ENCODE measurements around the gene HIPK2.

The HIPK2 gene

GRCh38 chr7:139566736-139567646 is 210.8 kb downstream of the HIPK2 start:
- Histone ChIP-seq H3K9ac (ENCODE audit: low read depth in 1 of 2, low read length in 2 of 2) (no peak overlapping the region), H3K27ac (ENCODE audit: low read depth in 2 of 2, low read length in 2 of 2) (no peak overlapping the region), H3K4me3 (ENCODE audit: low read length in 2 of 2) (no peak overlapping the region), H3K36me3 (ENCODE audit: control insufficient read depth in 2 of 2, insufficient read depth in 2 of 2, low read length in 2 of 2) (peaks cover 0 to 3% of the 10 kb centered on the region in 2 donors), H3K27me3 (ENCODE audit: control insufficient read depth in 2 of 2, insufficient read depth in 2 of 2, low read length in 2 of 2) (no peaks in the 10 kb centered on the region), H3K4me1 (ENCODE audit: control insufficient read depth in 2 of 2, insufficient read depth in 2 of 2, low read length in 2 of 2) (no peaks in the 10 kb centered on the region), H3K9me3 (ENCODE audit: control insufficient read depth in 2 of 2, low read length in 2 of 2) (no peaks in the 10 kb centered on the region)

DNA sequence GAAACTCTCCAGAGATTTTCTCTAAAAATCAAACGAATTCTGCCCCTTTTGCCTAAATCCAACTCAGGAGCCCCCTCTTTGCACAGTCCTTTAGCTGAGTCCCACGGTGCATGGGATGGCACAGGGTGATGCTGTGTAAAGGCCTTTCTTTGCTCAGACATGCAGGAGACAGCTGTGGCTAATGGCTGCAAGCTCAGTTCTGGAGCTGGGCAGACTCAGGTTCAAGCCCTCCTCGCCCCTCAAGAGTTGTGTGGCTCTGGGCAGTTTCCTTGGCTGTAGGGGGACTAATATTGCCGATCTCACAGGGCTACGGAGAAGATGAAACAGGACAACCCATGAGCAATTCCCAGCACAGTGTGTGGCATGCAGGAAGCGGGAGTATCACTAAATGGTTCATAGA is 211.7 kb downstream of the HIPK2 start:
- Histone ChIP-seq H3K9ac (ENCODE audit: low read depth in 1 of 2, low read length in 2 of 2) (no peak overlapping the region), H3K4me1 (ENCODE audit: control insufficient read depth in 2 of 2, insufficient read depth in 2 of 2, low read length in 2 of 2) (no peaks in the 10 kb centered on the region), H3K27ac (ENCODE audit: low read depth in 2 of 2, low read length in 2 of 2) (no peak overlapping the region), H3K27me3 (ENCODE audit: control insufficient read depth in 2 of 2, insufficient read depth in 2 of 2, low read length in 2 of 2) (no peaks in the 10 kb centered on the region), H3K9me3 (ENCODE audit: control insufficient read depth in 2 of 2, low read length in 2 of 2) (no peaks in the 10 kb centered on the region), H3K4me3 (ENCODE audit: low read length in 2 of 2) (no peak overlapping the region), H3K36me3 (ENCODE audit: control insufficient read depth in 2 of 2, insufficient read depth in 2 of 2, low read length in 2 of 2) (no peaks in the 10 kb centered on the region)

DNA sequence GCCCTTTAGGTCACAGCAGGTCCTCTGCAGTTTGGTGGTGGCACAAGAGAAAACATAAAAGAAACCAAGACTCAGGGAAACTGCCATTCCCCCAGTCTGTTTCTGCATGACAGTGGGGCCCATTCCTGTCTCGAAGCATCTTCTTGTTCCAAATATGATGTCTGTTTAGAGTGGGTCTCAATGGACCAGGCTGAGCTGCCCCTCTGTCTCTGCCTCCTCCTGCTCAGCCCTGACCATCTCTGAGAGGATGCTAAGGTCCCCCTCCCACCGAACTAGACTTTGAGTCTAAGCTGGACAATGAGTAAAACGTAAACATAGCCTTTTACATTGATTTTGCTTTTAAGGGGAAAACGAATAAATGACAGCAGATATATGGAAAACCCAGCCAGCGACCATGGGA is 213.9 kb downstream of the HIPK2 start:
- H3K4me1 ChIP-seq (ENCODE audit: control insufficient read depth in 2 of 2, insufficient read depth in 2 of 2, low read length in 2 of 2), result peaks cover 0 to 2% of the 10 kb centered on the region in 2 donors
- H3K27ac ChIP-seq (ENCODE audit: low read depth in 2 of 2, low read length in 2 of 2), result no peak overlapping the region
- no peaks in the 10 kb centered on the region for H3K36me3 ChIP-seq (ENCODE audit: control insufficient read depth in 2 of 2, insufficient read depth in 2 of 2, low read length in 2 of 2)

DNA sequence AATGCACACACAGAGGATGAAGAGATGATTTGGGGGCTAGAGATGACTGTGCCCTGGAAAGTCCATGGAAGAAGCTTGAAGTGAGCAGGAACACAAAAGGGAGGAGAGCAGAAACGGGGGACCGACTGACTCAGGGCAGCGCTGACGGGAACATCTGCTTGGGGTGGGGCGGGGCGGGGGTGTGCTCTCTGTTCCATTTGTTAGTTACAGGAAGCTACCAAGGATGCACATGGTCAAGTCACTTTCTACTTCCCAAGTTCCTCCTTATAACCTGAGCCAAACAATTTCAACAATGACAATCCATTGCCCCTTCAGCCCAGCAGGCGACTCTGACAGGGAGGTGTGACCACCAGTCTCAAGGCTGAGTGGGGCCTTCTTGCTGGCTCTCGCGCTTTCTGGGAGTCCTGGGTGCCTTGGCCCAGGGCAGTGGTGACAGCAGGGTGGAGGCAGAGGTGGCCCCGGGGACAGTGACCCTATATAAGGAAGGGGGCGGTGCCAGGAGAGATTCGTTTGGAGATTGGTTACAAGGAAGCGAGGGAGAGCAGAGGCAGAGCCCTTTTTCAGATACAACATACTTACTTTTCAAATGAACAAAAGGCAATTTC is 214.7 kb downstream of the HIPK2 start:
- Histone ChIP-seq H3K9ac (ENCODE audit: low read depth in 1 of 2, low read length in 2 of 2) (no peak overlapping the region), H3K4me3 (ENCODE audit: low read length in 2 of 2) (no peak overlapping the region), H3K27ac (ENCODE audit: low read depth in 2 of 2, low read length in 2 of 2) (no peak overlapping the region), H3K27me3 (ENCODE audit: control insufficient read depth in 2 of 2, insufficient read depth in 2 of 2, low read length in 2 of 2) (no peaks in the 10 kb centered on the region), H3K4me1 (ENCODE audit: control insufficient read depth in 2 of 2, insufficient read depth in 2 of 2, low read length in 2 of 2) (peaks cover under 1 to 2% of the 10 kb centered on the region in 2 donors), H3K9me3 (ENCODE audit: control insufficient read depth in 2 of 2, low read length in 2 of 2) (no peaks in the 10 kb centered on the region), H3K36me3 (ENCODE audit: control insufficient read depth in 2 of 2, insufficient read depth in 2 of 2, low read length in 2 of 2) (no peaks in the 10 kb centered on the region)

More for the DNA sequence above, 213.9 kb downstream of the HIPK2 start:
- H3K9me3 ChIP-seq (ENCODE audit: control insufficient read depth in 2 of 2, low read length in 2 of 2), result no peaks in the 10 kb centered on the region
- no peak overlapping the region for H3K4me3 ChIP-seq (ENCODE audit: low read length in 2 of 2)
- H3K9ac ChIP-seq (ENCODE audit: low read depth in 1 of 2, low read length in 2 of 2), result no peak overlapping the region
- no peaks in the 10 kb centered on the region for H3K27me3 ChIP-seq (ENCODE audit: control insufficient read depth in 2 of 2, insufficient read depth in 2 of 2, low read length in 2 of 2)

GRCh38 chr7:139562491-139562890 is 215.3 kb downstream of the HIPK2 start:
- H3K9me3 ChIP-seq (ENCODE audit: control insufficient read depth in 2 of 2, low read length in 2 of 2), result no peaks in the 10 kb centered on the region
- H3K27me3 ChIP-seq (ENCODE audit: control insufficient read depth in 2 of 2, insufficient read depth in 2 of 2, low read length in 2 of 2), result no peaks in the 10 kb centered on the region
- H3K9ac ChIP-seq (ENCODE audit: low read depth in 1 of 2, low read length in 2 of 2), result no peak overlapping the region
- H3K36me3 ChIP-seq (ENCODE audit: control insufficient read depth in 2 of 2, insufficient read depth in 2 of 2, low read length in 2 of 2), result no peaks in the 10 kb centered on the region
- H3K27ac ChIP-seq (ENCODE audit: low read depth in 2 of 2, low read length in 2 of 2), result no peak overlapping the region
- H3K4me1 ChIP-seq (ENCODE audit: control insufficient read depth in 2 of 2, insufficient read depth in 2 of 2, low read length in 2 of 2), result peaks cover 4 to 6% of the 10 kb centered on the region in 2 donors
- no peak overlapping the region for H3K4me3 ChIP-seq (ENCODE audit: low read length in 2 of 2)

GRCh38 chr7:139560678-139561077 is 217.1 kb downstream of the HIPK2 start:
- Histone ChIP-seq H3K9ac (ENCODE audit: low read depth in 1 of 2, low read length in 2 of 2) (no peak overlapping the region), H3K27me3 (ENCODE audit: control insufficient read depth in 2 of 2, insufficient read depth in 2 of 2, low read length in 2 of 2) (no peaks in the 10 kb centered on the region), H3K36me3 (ENCODE audit: control insufficient read depth in 2 of 2, insufficient read depth in 2 of 2, low read length in 2 of 2) (no peaks in the 10 kb centered on the region), H3K27ac (ENCODE audit: low read depth in 2 of 2, low read length in 2 of 2) (no peak overlapping the region), H3K4me3 (ENCODE audit: low read length in 2 of 2) (no peak overlapping the region), H3K9me3 (ENCODE audit: control insufficient read depth in 2 of 2, low read length in 2 of 2) (no peaks in the 10 kb centered on the region), H3K4me1 (ENCODE audit: control insufficient read depth in 2 of 2, insufficient read depth in 2 of 2, low read length in 2 of 2) (peaks cover 4 to 7% of the 10 kb centered on the region in 2 donors)

- no peaks in the 10 kb centered on the region for H3K9me3 ChIP-seq (ENCODE audit: control insufficient read depth in 2 of 2, low read length in 2 of 2)
- H3K27me3 ChIP-seq (ENCODE audit: control insufficient read depth in 2 of 2, insufficient read depth in 2 of 2, low read length in 2 of 2), result no peaks in the 10 kb centered on the region
- H3K4me3 ChIP-seq (ENCODE audit: low read length in 2 of 2), result no peak overlapping the region
- no peak overlapping the region for H3K27ac ChIP-seq (ENCODE audit: low read depth in 2 of 2, low read length in 2 of 2)
- H3K36me3 ChIP-seq (ENCODE audit: control insufficient read depth in 2 of 2, insufficient read depth in 2 of 2, low read length in 2 of 2), result no peaks in the 10 kb centered on the region
- no peak overlapping the region for H3K9ac ChIP-seq (ENCODE audit: low read depth in 1 of 2, low read length in 2 of 2)
- peaks cover 4 to 7% of the 10 kb centered on the region in 2 donors for H3K4me1 ChIP-seq (ENCODE audit: control insufficient read depth in 2 of 2, insufficient read depth in 2 of 2, low read length in 2 of 2)
Observed at GRCh38 chr7:139560199-139560598, 217.6 kb downstream of the HIPK2 start.

DNA sequence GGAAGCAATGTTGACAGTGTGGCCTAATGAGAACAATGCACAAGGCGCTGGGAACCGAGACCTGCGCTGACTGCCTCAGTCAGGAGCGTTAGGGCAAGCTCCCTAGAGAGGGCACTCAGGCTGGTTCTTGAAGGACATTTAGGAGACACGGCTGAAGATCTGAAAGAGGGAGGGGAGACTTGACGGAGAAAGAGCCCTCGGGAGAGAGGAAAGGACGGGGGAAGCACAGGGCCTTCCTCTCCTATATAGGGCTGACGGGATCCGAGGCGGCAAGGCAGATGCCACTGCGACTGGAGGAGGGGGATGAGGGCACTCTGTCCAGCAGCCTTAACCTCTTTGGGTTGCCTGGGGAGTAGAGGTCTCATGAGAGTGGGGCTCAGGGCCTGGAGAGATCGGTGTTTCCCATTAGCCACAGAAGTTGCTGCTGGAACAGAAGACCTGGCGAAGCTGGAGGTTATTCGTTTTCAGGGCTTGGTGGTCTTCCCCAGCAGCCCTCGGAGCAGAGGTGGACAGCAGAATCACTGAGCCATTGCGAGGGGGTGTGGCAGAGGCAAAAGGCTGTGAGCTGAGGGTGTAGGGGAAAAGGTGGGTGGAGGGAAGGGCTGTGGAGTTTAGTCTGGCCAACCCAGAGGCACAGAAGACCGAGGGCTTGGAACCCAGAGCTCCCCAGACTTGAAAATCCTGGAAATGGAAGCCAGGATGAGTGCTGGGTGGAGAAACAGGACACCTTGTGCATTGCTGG is 218.3 kb downstream of the HIPK2 start:
- Histone ChIP-seq H3K27me3 (ENCODE audit: control insufficient read depth in 2 of 2, insufficient read depth in 2 of 2, low read length in 2 of 2) (no peaks in the 10 kb centered on the region), H3K36me3 (ENCODE audit: control insufficient read depth in 2 of 2, insufficient read depth in 2 of 2, low read length in 2 of 2) (no peaks in the 10 kb centered on the region), H3K4me3 (ENCODE audit: low read length in 2 of 2) (no peak overlapping the region), H3K27ac (ENCODE audit: low read depth in 2 of 2, low read length in 2 of 2) (no peak overlapping the region), H3K9ac (ENCODE audit: low read depth in 1 of 2, low read length in 2 of 2) (no peak overlapping the region), H3K9me3 (ENCODE audit: control insufficient read depth in 2 of 2, low read length in 2 of 2) (no peaks in the 10 kb centered on the region), H3K4me1 (ENCODE audit: control insufficient read depth in 2 of 2, insufficient read depth in 2 of 2, low read length in 2 of 2) (peaks cover 4 to 7% of the 10 kb centered on the region in 2 donors)

DNA sequence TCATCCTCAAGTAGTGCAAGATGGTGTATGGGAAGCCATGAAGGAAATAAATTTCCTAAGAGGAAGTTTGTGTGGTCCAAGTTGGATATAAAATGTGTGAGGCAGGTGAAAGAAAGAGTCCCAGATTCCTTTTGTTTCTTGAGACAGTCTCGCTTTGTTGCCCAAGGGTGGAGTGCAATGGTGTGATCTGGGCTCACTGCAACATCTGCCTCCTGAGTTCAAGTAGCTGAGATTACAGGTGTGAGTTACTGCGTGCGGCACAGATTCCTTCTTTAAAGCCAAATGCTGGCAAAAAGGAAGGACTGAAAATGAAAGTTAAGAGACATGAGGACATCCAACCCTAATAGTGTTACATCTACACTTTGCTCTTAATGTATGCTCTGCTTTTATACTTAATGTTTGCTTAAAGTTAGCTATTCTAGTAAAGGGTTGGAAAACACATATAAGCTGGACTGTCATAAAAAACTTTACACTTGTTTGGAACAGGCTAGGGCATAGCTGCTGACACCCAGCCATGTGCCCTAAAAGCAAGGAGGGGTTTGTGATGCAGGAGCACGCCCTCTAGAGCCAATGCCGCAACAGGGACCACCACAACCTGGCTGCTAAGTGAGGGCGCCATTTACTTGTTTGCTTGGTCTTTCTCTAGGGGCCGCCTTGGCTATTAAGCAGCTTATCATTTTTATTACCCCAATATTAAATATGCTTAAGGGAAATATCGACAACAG is 219.8 kb downstream of the HIPK2 start:
- Histone ChIP-seq H3K4me3 (ENCODE audit: low read length in 2 of 2) (peak overlapping the region in 1 of 2 donors; percentile 1), H3K27me3 (ENCODE audit: control insufficient read depth in 2 of 2, insufficient read depth in 2 of 2, low read length in 2 of 2) (no peaks in the 10 kb centered on the region), H3K4me1 (ENCODE audit: control insufficient read depth in 2 of 2, insufficient read depth in 2 of 2, low read length in 2 of 2) (peaks cover 4 to 7% of the 10 kb centered on the region in 2 donors)

More for the DNA sequence above, 219.8 kb downstream of the HIPK2 start:
- Histone ChIP-seq H3K36me3 (ENCODE audit: control insufficient read depth in 2 of 2, insufficient read depth in 2 of 2, low read length in 2 of 2) (no peaks in the 10 kb centered on the region), H3K27ac (ENCODE audit: low read depth in 2 of 2, low read length in 2 of 2) (peak overlapping the region in 1 of 2 donors; percentile 7), H3K9ac (ENCODE audit: low read depth in 1 of 2, low read length in 2 of 2) (no peak overlapping the region), H3K9me3 (ENCODE audit: control insufficient read depth in 2 of 2, low read length in 2 of 2) (no peaks in the 10 kb centered on the region)
